ENCODE measurements around the gene S100P. TPM values are rescaled to one million over a fixed set of nuclear protein-coding genes. Genes with fewer than 3 reads are reported as not detected.
"Not testable (repeated sequence)": the region's sequence is repeated elsewhere in the genome, so short reads cannot be mapped to it uniquely, and the experiment has no call there.

Gene S100P
- total RNA-seq, 1 donor from 2014 or later, result not detected

GRCh38 chr4:6671648-6672047 is 22.0 kb upstream of the S100P start:
- no peaks in the 10 kb centered on the region for H3K9me3 ChIP-seq (replicated peaks)
- peaks cover 29% of the 10 kb centered on the region for H3K4me1 ChIP-seq
- H3K36me3 ChIP-seq, result peaks cover 12% of the 10 kb centered on the region
- no peak overlapping the region for H3K27ac ChIP-seq (replicated peaks)
- H3K4me3 ChIP-seq, result no peak overlapping the region
- TF ChIP-seq, protein P1, sequence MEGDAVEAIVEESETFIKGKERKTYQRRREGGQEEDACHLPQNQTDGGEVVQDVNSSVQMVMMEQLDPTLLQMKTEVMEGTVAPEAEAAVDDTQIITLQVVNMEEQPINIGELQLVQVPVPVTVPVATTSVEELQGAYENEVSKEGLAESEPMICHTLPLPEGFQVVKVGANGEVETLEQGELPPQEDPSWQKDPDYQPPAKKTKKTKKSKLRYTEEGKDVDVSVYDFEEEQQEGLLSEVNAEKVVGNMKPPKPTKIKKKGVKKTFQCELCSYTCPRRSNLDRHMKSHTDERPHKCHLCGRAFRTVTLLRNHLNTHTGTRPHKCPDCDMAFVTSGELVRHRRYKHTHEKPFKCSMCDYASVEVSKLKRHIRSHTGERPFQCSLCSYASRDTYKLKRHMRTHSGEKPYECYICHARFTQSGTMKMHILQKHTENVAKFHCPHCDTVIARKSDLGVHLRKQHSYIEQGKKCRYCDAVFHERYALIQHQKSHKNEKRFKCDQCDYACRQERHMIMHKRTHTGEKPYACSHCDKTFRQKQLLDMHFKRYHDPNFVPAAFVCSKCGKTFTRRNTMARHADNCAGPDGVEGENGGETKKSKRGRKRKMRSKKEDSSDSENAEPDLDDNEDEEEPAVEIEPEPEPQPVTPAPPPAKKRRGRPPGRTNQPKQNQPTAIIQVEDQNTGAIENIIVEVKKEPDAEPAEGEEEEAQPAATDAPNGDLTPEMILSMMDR (IDR thresholded peaks at IDR 0.05; ENCODE audit: borderline replicate concordance), result no peak
- intact Hi-C loops (cut with micrococcal nuclease), result no loop called here
- no peak for DNase-seq
- no peaks in the 10 kb centered on the region for H3K27me3 ChIP-seq (ENCODE audit: low read depth)

- Histone ChIP-seq H3K27me3 (ENCODE audit: low read depth) (no peaks in the 10 kb centered on the region), H3K36me3 (peaks cover 12% of the 10 kb centered on the region), H3K4me3 (no peak overlapping the region), H3K27ac (replicated peaks) (no peak overlapping the region), H3K9me3 (replicated peaks) (no peaks in the 10 kb centered on the region), H3K4me1 (peaks cover 34% of the 10 kb centered on the region)
- TF ChIP-seq, protein P1 (IDR thresholded peaks at IDR 0.05; ENCODE audit: borderline replicate concordance), result no peak
- no peak for DNase-seq
- intact Hi-C loops (cut with micrococcal nuclease), result no loop called here
Observed at GRCh38 chr4:6672131-6672530, 21.5 kb upstream of the S100P start.

DNA sequence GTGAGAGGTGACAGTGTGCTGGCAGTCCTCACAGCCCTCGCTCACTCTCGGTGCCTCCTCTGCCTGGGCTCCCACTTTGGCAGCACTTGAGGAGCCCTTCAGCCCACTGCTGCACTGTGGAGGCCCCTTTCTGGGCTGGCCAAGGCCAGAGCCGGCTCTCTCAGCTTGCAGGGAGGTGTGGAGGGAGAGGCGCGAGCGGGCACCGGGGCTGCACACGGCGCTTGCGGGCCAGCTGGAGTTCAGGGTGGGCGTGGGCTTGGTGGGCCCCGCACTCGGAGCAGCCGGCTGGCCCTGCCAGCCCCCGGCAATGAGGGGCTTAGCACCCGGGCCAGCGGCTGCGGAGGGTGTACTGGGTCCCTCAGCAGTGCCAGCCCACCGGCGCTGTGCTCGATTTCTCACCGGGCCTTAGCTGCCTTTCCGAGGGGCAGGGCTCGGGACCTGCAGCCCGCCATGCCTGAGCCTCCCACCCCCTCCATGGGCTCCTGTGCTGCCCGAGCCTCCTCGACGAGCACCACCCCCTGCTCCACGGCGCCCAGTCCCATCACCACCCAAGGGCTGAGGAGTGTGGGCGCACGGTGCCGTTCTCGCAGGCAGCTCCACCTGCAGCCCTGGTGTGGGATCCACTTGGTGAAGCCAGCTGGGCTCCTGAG is 21.0 kb upstream of the S100P start:
- intact Hi-C loops (cut with micrococcal nuclease); H3K27me3 ChIP-seq (ENCODE audit: low read depth); DNase-seq; H3K9me3 ChIP-seq (replicated peaks): not testable (repeated sequence)
- peaks cover 18% of the 10 kb centered on the region for H3K36me3 ChIP-seq
- peak overlapping the region; percentile 95 for H3K27ac ChIP-seq (replicated peaks)
- H3K4me1 ChIP-seq, result peaks cover 40% of the 10 kb centered on the region
- H3K4me3 ChIP-seq, result peak overlapping the region; percentile 74

- H3K9me3 ChIP-seq (replicated peaks); DNase-seq; H3K27me3 ChIP-seq (ENCODE audit: low read depth); intact Hi-C loops (cut with micrococcal nuclease): not testable (repeated sequence)
- Histone ChIP-seq H3K4me1 (peaks cover 42% of the 10 kb centered on the region), H3K27ac (replicated peaks) (peak overlapping the region; percentile 95), H3K36me3 (peaks cover 18% of the 10 kb centered on the region), H3K4me3 (peak overlapping the region; percentile 74)
Observed at GRCh38 chr4:6673191-6673659, 20.5 kb upstream of the S100P start.

GRCh38 chr4:6673660-6674499 is 19.8 kb upstream of the S100P start:
- Histone ChIP-seq H3K4me3 (peak overlapping the region; percentile 74), H3K27ac (replicated peaks) (peak overlapping the region; percentile 95), H3K27me3 (ENCODE audit: low read depth) (no peaks in the 10 kb centered on the region), H3K9me3 (replicated peaks) (no peaks in the 10 kb centered on the region), H3K4me1 (peaks cover 42% of the 10 kb centered on the region), H3K36me3 (peaks cover 18% of the 10 kb centered on the region)
- DNase-seq, result peak; percentile 94
- TF ChIP-seq, protein P1 (IDR thresholded peaks at IDR 0.05; ENCODE audit: borderline replicate concordance), result peak; percentile 5
- intact Hi-C loops (cut with micrococcal nuclease), result no loop called here

DNA sequence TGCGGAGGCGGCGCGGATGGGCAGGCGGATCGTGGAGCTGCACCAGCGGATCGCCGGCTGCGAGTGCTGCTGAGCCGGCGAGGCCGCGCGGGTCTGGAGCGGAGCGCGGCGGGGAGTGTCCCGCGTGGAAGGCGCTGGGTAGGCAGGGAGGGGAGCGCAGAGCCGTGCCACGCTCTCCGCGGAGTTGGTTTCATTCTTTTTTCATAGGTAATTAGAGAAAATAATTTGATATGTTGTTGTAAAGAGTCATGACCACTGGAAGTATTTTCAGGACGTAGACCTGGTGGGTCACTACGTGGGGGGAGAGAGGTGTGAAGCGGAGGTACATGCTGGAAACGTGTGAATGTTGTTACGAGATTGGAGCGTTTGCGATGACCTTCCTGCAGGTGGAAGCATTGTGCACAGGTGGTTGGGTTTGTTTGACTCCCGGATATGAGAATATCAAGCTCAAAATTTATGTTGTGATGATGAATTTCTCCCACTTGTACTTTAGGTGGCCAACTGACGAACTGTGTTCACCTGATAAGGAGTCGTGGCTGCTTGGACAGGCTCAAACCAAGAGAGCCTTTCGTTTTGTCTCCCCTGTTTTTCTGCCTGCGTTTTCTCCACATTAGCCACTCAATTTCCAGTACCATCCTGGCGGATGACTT is 19.1 kb upstream of the S100P start:
- TF ChIP-seq, protein P1 (IDR thresholded peaks at IDR 0.05; ENCODE audit: borderline replicate concordance), result peak; percentile 27
- H3K36me3 ChIP-seq, result peaks cover 18% of the 10 kb centered on the region
- H3K27me3 ChIP-seq (ENCODE audit: low read depth), result no peaks in the 10 kb centered on the region
- intact Hi-C loops (cut with micrococcal nuclease), result no loop called here
- H3K4me1 ChIP-seq, result peaks cover 42% of the 10 kb centered on the region
- no peak for DNase-seq
- H3K4me3 ChIP-seq, result peak overlapping the region; percentile 74
- no peaks in the 10 kb centered on the region for H3K9me3 ChIP-seq (replicated peaks)
- peak overlapping the region; percentile 95 for H3K27ac ChIP-seq (replicated peaks)

Data from left ventricle myocardium inferior (tissue), 1 donor.